Endothelial cell (in vitro differentiated cells): ENCODE results near the gene XYLT1. TPM values are rescaled to one million over a fixed set of nuclear protein-coding genes. Genes with fewer than 3 reads are reported as not detected.

ENCODE experiments used
- DNase-seq: peaks from one replicate; pipeline ENCODE4 v3.0.0; 2021; ENCODE audit warnings: low spot score
- H3K27ac Mint-ChIP-seq: one replicate; pipeline ENCODE4 v1.8.0; 2021; ENCODE audit warnings: mixed read lengths, inconsistent platforms; ENCODE audit not compliant: unreplicated experiment
- H3K27me3 Mint-ChIP-seq: one replicate; pipeline ENCODE4 v1.8.0; 2021; ENCODE audit warnings: mild to moderate bottlenecking, moderate library complexity, mixed read lengths, inconsistent platforms; ENCODE audit not compliant: unreplicated experiment
- H3K36me3 Mint-ChIP-seq: one replicate; pipeline ENCODE4 v1.8.0; 2021; ENCODE audit warnings: mild to moderate bottlenecking, low read depth, mixed read lengths, inconsistent platforms; ENCODE audit not compliant: unreplicated experiment
- H3K4me1 Mint-ChIP-seq: one replicate; pipeline ENCODE4 v1.8.0; 2021; ENCODE audit warnings: mild to moderate bottlenecking, mixed read lengths, inconsistent platforms; ENCODE audit not compliant: unreplicated experiment
- H3K4me3 Mint-ChIP-seq: one replicate; pipeline ENCODE4 v1.8.0; 2021; ENCODE audit warnings: mild to moderate bottlenecking, mixed read lengths, inconsistent platforms; ENCODE audit not compliant: unreplicated experiment
- H3K9me3 Mint-ChIP-seq: one replicate; pipeline ENCODE4 v1.8.0; 2021; ENCODE audit warnings: mixed read lengths, inconsistent platforms; ENCODE audit not compliant: unreplicated experiment
- CTCF ChIP-seq: fragments of 200-600 bp; sonication (generic); IDR thresholded peaks from one replicate; pipeline ENCODE4 v1.5.0; 2021; ENCODE audit warnings: antibody characterized with exemption; ENCODE audit not compliant: unreplicated experiment
- total RNA-seq: library from RNA; stranded (reverse); fragmentation: NEBNext Ultra II Directional; extraction: Animal tissue kit (Norgen Biotek cat#: 25700); gene quantifications from one replicate; pipeline ENCODE4 v1.2.1, GENCODE V29; 2021; ENCODE audit not compliant: unreplicated experiment

Gene XYLT1
- total RNA-seq, 1 donor from 2014 or later, result 11.1 TPM

- no peak for DNase-seq
- Mint-ChIP-seq H3K27ac (no peak overlapping the region), H3K9me3 (no peaks in the 10 kb centered on the region), H3K4me3 (no peak overlapping the region), H3K27me3 (peaks cover 11% of the 10 kb centered on the region), H3K4me1 (no peaks in the 10 kb centered on the region), H3K36me3 (no peaks in the 10 kb centered on the region)
- TF ChIP-seq CTCF, result no peak
Measured at GRCh38 chr16:17116595-17117322, 354.0 kb downstream of the XYLT1 start.

- H3K36me3 Mint-ChIP-seq, result peaks cover 4% of the 10 kb centered on the region
- no peak for TF ChIP-seq CTCF
- H3K4me3 Mint-ChIP-seq, result no peak overlapping the region
- H3K9me3 Mint-ChIP-seq, result no peaks in the 10 kb centered on the region
- no peaks in the 10 kb centered on the region for H3K4me1 Mint-ChIP-seq
- DNase-seq, result no peak
- no peak overlapping the region for H3K27ac Mint-ChIP-seq
- peaks cover 6% of the 10 kb centered on the region for H3K27me3 Mint-ChIP-seq
Measured at GRCh38 chr16:17109413-17109812, 361.3 kb downstream of the XYLT1 start.

- no peak for DNase-seq
- Mint-ChIP-seq H3K27ac (no peak overlapping the region), H3K4me3 (no peak overlapping the region), H3K4me1 (no peaks in the 10 kb centered on the region), H3K36me3 (peaks cover 4% of the 10 kb centered on the region), H3K9me3 (no peaks in the 10 kb centered on the region), H3K27me3 (peaks cover 6% of the 10 kb centered on the region)
- no peak for TF ChIP-seq CTCF
Measured at GRCh38 chr16:17108596-17108995, 362.2 kb downstream of the XYLT1 start.

GRCh38 chr16:17107450-17107849, 363.3 kb downstream of the XYLT1 start:
- no peaks in the 10 kb centered on the region for H3K4me1 Mint-ChIP-seq
- no peak for TF ChIP-seq CTCF
- peaks cover 4% of the 10 kb centered on the region for H3K36me3 Mint-ChIP-seq
- H3K4me3 Mint-ChIP-seq, result no peak overlapping the region
- H3K27me3 Mint-ChIP-seq, result peaks cover 4% of the 10 kb centered on the region
- no peak overlapping the region for H3K27ac Mint-ChIP-seq
- no peak for DNase-seq
- no peaks in the 10 kb centered on the region for H3K9me3 Mint-ChIP-seq

- DNase-seq, result no peak
- Mint-ChIP-seq H3K36me3 (peaks cover 4% of the 10 kb centered on the region), H3K4me1 (no peaks in the 10 kb centered on the region), H3K9me3 (no peaks in the 10 kb centered on the region), H3K4me3 (no peak overlapping the region), H3K27me3 (peaks cover 4% of the 10 kb centered on the region), H3K27ac (no peak overlapping the region)
- TF ChIP-seq CTCF, result no peak
Measured at GRCh38 chr16:17106243-17106791, 364.4 kb downstream of the XYLT1 start.
